Amygdala (tissue), 56 donors: ENCODE measurements around the gene BOC.

Source experiments
- DNase-seq, 56 donors: peaks; one replicate each; lab custom pipeline; 2025; lab: John Stamatoyannopoulos, UW

Gene BOC

GRCh38 chr3:113312416-113312815 lies 101.1 kb downstream of the BOC start:
- DNase-seq, result no peak

DNA sequence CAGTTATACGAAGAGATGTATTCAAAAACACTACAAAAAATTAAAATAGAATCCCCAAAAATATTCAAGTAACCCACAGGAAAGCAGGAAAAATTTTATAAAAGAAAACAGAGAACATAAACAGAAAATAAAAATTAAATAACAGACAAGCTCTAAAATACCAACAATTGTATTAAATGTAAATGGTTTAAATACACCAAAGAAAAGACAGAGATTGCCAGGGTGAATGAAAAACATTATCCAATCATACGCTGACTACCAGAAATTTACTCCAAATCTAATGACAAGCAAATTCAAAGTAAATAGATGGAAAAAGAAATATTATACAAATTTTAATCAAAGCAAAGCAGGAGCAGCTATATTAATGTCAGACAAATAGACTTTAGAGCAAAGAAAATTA lies 103.6 kb downstream of the BOC start:
- DNase-seq, result no peak

DNA sequence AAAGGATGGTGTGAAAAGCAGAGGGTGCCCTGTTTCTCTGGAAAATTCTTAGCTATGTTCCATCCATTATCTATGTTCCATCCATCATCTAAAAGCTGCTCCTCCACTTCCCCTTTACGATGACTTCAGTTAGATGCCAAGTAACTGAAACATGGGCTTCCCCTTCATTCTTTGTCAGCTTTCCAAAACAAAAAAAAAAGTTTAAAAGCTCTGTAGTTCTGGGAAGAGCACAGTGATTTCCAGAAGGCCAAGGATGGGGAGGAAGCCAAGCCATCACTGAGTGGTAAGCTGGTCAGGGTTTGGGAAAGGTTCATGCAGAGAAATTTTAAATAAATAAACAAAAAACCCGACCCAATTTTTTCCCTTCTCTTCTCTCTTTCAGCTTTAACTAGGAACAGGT lies 118.4 kb downstream of the BOC start:
- no peak for DNase-seq

- no peak for DNase-seq
Observed at GRCh38 chr3:113330742-113331141, 119.4 kb downstream of the BOC start.

- DNase-seq, result no peak
Observed at GRCh38 chr3:113331187-113331586, 119.8 kb downstream of the BOC start.
